ENCODE measurements around the gene ADAM15.

The ADAM15 gene

DNA sequence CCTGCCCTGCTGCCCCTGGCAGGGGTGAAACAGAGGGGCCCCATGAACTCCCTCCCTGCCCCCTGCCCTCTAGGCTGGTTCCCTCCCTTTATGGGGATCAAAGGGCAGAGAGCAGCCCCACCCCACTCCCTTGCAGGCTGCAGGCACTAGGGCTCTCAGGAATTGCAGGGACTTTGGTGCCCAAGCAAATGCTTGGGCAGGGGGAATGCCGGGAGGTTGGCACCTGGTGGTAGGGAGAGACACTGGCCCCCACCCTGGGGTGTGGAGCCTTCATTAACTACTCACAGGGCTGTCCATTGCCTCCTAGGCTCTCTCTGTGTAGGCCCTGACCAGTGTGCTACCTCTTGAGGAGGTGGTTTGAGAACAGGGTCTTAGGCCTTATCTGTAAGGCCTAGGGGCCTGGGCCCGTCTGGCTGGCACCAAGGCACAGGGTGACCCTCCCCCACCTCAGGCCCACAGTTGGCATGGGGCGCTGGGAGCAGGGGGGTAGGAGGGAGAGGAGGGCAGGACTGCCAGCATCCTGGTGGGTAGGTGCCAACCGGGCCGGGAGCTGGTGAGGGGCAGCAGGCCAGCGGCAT lies 43.8 kb upstream of the ADAM15 start:
- H3K4me3 ChIP-seq (ENCODE audit: low read length): no peak overlapping the region
- H3K27me3 ChIP-seq (ENCODE audit: control insufficient read depth, low read length): no peaks in the 10 kb centered on the region
- H3K9me3 ChIP-seq (ENCODE audit: control insufficient read depth, insufficient read depth, low read length): no peaks in the 10 kb centered on the region
- H4K20me1 ChIP-seq (ENCODE audit: control insufficient read depth, insufficient read depth, low read depth, low read length): no peaks in the 10 kb centered on the region
- H3F3A ChIP-seq (ENCODE audit: control insufficient read depth, insufficient read depth): peaks cover 21% of the 10 kb centered on the region
- no peak for TF ChIP-seq EZH2phosphoT487 (IDR thresholded peaks at IDR 0.05; ENCODE audit: borderline replicate concordance, low read length)
- TF ChIP-seq, protein P1, sequence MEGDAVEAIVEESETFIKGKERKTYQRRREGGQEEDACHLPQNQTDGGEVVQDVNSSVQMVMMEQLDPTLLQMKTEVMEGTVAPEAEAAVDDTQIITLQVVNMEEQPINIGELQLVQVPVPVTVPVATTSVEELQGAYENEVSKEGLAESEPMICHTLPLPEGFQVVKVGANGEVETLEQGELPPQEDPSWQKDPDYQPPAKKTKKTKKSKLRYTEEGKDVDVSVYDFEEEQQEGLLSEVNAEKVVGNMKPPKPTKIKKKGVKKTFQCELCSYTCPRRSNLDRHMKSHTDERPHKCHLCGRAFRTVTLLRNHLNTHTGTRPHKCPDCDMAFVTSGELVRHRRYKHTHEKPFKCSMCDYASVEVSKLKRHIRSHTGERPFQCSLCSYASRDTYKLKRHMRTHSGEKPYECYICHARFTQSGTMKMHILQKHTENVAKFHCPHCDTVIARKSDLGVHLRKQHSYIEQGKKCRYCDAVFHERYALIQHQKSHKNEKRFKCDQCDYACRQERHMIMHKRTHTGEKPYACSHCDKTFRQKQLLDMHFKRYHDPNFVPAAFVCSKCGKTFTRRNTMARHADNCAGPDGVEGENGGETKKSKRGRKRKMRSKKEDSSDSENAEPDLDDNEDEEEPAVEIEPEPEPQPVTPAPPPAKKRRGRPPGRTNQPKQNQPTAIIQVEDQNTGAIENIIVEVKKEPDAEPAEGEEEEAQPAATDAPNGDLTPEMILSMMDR (IDR thresholded peaks at IDR 0.05; ENCODE audit: low read depth, low read length, poor library complexity, severe bottlenecking): no peak
- peaks cover 80% of the 10 kb centered on the region for H3K4me1 ChIP-seq (ENCODE audit: control insufficient read depth, low read length)
- no peak overlapping the region for H3K27ac ChIP-seq (ENCODE audit: low read depth, low read length)
- H3K79me2 ChIP-seq (ENCODE audit: control insufficient read depth, low read length): peaks cover 28% of the 10 kb centered on the region
- no peak overlapping the region for H3K4me2 ChIP-seq (ENCODE audit: low read length)
- H3K9me2 ChIP-seq (replicated peaks; ENCODE audit: control insufficient read depth, low read length): no peaks in the 10 kb centered on the region
- H3K36me3 ChIP-seq (ENCODE audit: control insufficient read depth, low read length): no peaks in the 10 kb centered on the region

DNA sequence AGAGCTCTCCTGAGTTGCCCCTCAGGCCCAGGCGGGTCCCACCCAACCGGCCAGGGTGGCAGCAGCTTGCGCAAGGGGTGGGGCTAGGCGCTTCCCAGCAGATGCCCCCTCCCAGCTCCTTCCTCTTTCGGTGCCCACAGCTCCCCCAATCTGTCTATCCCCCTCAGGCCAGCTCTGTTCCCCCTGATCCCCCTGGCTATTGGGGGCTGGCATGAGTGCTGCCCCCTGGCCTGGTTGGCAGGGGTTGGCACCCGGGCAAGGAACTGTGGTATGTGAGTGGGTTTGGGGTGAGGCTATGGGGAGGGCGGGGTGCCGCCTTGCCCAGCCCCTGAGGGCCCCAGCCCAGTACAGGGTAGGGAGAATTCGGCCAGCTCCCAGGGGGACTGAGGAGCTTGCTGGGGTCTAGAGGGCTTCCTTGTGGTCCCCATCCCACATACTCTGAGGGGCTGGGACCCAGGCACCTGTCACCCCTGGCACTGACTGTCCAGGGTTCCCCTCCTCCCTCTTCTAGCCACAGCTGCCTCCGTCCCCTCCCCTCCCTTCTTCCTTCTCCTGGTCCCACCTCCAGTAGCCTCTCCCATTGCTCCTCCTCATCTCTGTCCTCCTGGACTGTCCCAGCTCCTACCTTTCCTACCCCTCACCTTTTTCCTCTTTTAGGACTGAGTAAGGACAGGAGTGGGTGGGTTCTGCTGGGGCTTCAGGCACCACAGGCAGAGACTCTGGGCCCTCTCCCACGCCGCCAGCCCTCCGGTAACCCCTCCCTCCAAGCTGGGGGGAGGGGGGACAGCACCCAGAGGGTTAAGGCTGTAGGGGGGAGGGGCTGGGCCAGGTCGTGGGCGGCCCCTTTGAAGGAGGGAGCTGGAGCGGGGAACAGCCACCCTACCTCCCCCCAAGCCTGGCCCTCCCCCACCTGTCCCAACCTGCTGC lies 42.8 kb upstream of the ADAM15 start:
- Histone ChIP-seq H3F3A (ENCODE audit: control insufficient read depth, insufficient read depth) (peaks cover 30% of the 10 kb centered on the region), H3K36me3 (ENCODE audit: control insufficient read depth, low read length) (no peaks in the 10 kb centered on the region), H3K27ac (ENCODE audit: low read depth, low read length) (no peak overlapping the region), H3K9me3 (ENCODE audit: control insufficient read depth, insufficient read depth, low read length) (no peaks in the 10 kb centered on the region), H3K4me3 (ENCODE audit: low read length) (no peak overlapping the region), H3K9me2 (replicated peaks; ENCODE audit: control insufficient read depth, low read length) (no peaks in the 10 kb centered on the region), H3K4me2 (ENCODE audit: low read length) (peak overlapping the region; percentile 43), H3K27me3 (ENCODE audit: control insufficient read depth, low read length) (no peaks in the 10 kb centered on the region), H3K4me1 (ENCODE audit: control insufficient read depth, low read length) (peaks cover 89% of the 10 kb centered on the region), H4K20me1 (ENCODE audit: control insufficient read depth, insufficient read depth, low read depth, low read length) (no peaks in the 10 kb centered on the region), H3K79me2 (ENCODE audit: control insufficient read depth, low read length) (peaks cover 21% of the 10 kb centered on the region)
- TF ChIP-seq, protein P1 (IDR thresholded peaks at IDR 0.05; ENCODE audit: low read depth, low read length, poor library complexity, severe bottlenecking): no peak
- no peak for TF ChIP-seq EZH2phosphoT487 (IDR thresholded peaks at IDR 0.05; ENCODE audit: borderline replicate concordance, low read length)

DNA sequence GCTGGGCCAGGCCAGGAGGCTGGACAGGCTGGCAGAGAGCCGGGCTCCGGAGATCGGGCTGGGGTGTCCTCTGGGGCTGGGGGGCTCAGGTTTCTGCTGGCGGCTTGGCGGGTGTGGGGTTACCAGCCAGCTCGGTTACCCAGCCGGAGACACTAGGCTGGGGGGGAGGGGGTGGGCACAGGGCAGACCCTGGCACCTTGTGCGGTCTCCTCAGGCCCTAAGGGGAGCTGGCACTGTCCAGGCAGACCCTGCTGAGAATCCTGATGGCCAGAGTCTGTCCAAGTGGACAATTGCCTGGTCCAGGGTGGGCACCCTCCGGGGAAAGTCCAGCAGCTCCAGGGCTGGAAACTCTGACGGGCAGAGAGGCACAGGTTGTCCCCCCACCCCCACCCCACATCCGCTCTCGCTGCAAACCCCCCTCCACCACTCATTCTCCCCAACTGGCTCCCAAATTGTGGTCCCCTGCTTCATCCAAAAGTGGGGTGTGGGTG lies 41.9 kb upstream of the ADAM15 start:
- Histone ChIP-seq H3K36me3 (ENCODE audit: control insufficient read depth, low read length) (peaks cover 4% of the 10 kb centered on the region; the same call in 1 of the 2 replicates), H3K9me2 (replicated peaks; ENCODE audit: control insufficient read depth, low read length) (no peaks in the 10 kb centered on the region), H3K27ac (ENCODE audit: low read depth, low read length) (no peak overlapping the region), H3K4me2 (ENCODE audit: low read length) (peak overlapping the region; percentile 43), H3K9me3 (ENCODE audit: control insufficient read depth, insufficient read depth, low read length) (no peaks in the 10 kb centered on the region), H3K27me3 (ENCODE audit: control insufficient read depth, low read length) (no peaks in the 10 kb centered on the region), H3K4me3 (ENCODE audit: low read length) (no peak overlapping the region), H3K79me2 (ENCODE audit: control insufficient read depth, low read length) (peaks cover 12% of the 10 kb centered on the region), H4K20me1 (ENCODE audit: control insufficient read depth, insufficient read depth, low read depth, low read length) (no peaks in the 10 kb centered on the region), H3F3A (ENCODE audit: control insufficient read depth, insufficient read depth) (peaks cover 32% of the 10 kb centered on the region), H3K4me1 (ENCODE audit: control insufficient read depth, low read length) (peaks cover 90% of the 10 kb centered on the region)
- TF ChIP-seq, protein P1 (IDR thresholded peaks at IDR 0.05; ENCODE audit: low read depth, low read length, poor library complexity, severe bottlenecking): no peak
- no peak for TF ChIP-seq EZH2phosphoT487 (IDR thresholded peaks at IDR 0.05; ENCODE audit: borderline replicate concordance, low read length)

All from DOHH2 (cell line).